Stomach smooth muscle (tissue), 2 donors: Measurements from ENCODE around the gene MAPK8IP3.

Experiments
- H3K27ac ChIP-seq: one replicate; pipeline ENCODE4 v1.7.0; 2013; ENCODE audit warnings: mild to moderate bottlenecking, low read length, inconsistent platforms
- H3K27me3 ChIP-seq, 2 donors: one replicate each; pipeline ENCODE4 v1.7.0; 2013; ENCODE audit warnings: low read length in 2 of 2; ENCODE audit not compliant: insufficient read depth in 2 of 2, control insufficient read depth in 1 of 2
- H3K36me3 ChIP-seq, 2 donors: one replicate each; pipeline ENCODE4 v1.7.0; 2013; ENCODE audit warnings: low read length in 2 of 2; ENCODE audit not compliant: control insufficient read depth in 2 of 2, insufficient read depth in 2 of 2
- H3K4me1 ChIP-seq: one replicate; pipeline ENCODE4 v1.7.0; 2013; ENCODE audit warnings: low read length; ENCODE audit not compliant: control insufficient read depth, insufficient read depth
- H3K4me3 ChIP-seq, 2 donors: one replicate each; pipeline ENCODE4 v1.7.0; 2013; ENCODE audit warnings: low read length in 2 of 2
- H3K9ac ChIP-seq, 2 donors: one replicate each; pipeline ENCODE4 v1.7.0; 2013; ENCODE audit warnings: low read length in 2 of 2, mild to moderate bottlenecking in 1 of 2
- H3K9me3 ChIP-seq, 2 donors: one replicate each; pipeline ENCODE4 v1.7.0; 2013; ENCODE audit warnings: low read length in 2 of 2; ENCODE audit not compliant: control insufficient read depth in 2 of 2
- donor health status: healthy.
- donor health status: Pancreatic carcinoma.

The MAPK8IP3 gene

GRCh38 chr16:1677942-1678499 is 28.0 kb upstream of the MAPK8IP3 start, which contains the start of gene JPT2:
JPT2 (plus strand) TSS chr16:1678279; CDS start chr16:1678313, 34 bp downstream.
- Histone ChIP-seq H3K4me3 (peak within 1 kb of the TSS; percentile 76), H3K27ac (no peak within 1 kb of the TSS), H3K9ac (peak within 1 kb of the TSS; percentile 64 to 72), H3K36me3 (peaks cover 20 to 22% of the 10 kb centered on the region in 2 donors), H3K27me3 (no peaks in the 10 kb centered on the region), H3K9me3 (no peaks in the 10 kb centered on the region), H3K4me1 (peaks cover 8% of the 10 kb centered on the region)

GRCh38 chr16:1678500-1679098 is 27.4 kb upstream of the MAPK8IP3 start:
- H3K9me3 ChIP-seq, result no peaks in the 10 kb centered on the region
- H3K27ac ChIP-seq, result no peak overlapping the region
- H3K9ac ChIP-seq, result peak overlapping the region; percentile 64 to 72
- H3K4me1 ChIP-seq, result peaks cover 8% of the 10 kb centered on the region
- peak overlapping the region; percentile 76 for H3K4me3 ChIP-seq
- no peaks in the 10 kb centered on the region for H3K27me3 ChIP-seq
- H3K36me3 ChIP-seq, result peaks cover 17 to 19% of the 10 kb centered on the region in 2 donors

GRCh38 chr16:1680361-1680760 is 25.6 kb upstream of the MAPK8IP3 start:
- Histone ChIP-seq H3K4me1 (peaks cover 8% of the 10 kb centered on the region), H3K9ac (no peak overlapping the region)

GRCh38 chr16:1681032-1681431 is 25.0 kb upstream of the MAPK8IP3 start:
- no peak overlapping the region for H3K9ac ChIP-seq
- H3K4me1 ChIP-seq, result peaks cover 8% of the 10 kb centered on the region
- H3K9me3 ChIP-seq, result no peaks in the 10 kb centered on the region
- no peaks in the 10 kb centered on the region for H3K27me3 ChIP-seq
- H3K36me3 ChIP-seq, result peaks cover 3 to 4% of the 10 kb centered on the region in 2 donors
- no peak overlapping the region for H3K27ac ChIP-seq
- no peak overlapping the region for H3K4me3 ChIP-seq

More at GRCh38 chr16:1680361-1680760, 25.6 kb upstream of the MAPK8IP3 start:
- Histone ChIP-seq H3K36me3 (peaks cover 3 to 4% of the 10 kb centered on the region in 2 donors), H3K27ac (no peak overlapping the region), H3K9me3 (no peaks in the 10 kb centered on the region), H3K27me3 (no peaks in the 10 kb centered on the region), H3K4me3 (no peak overlapping the region)

GRCh38 chr16:1687427-1688316 is 18.3 kb upstream of the MAPK8IP3 start:
- Histone ChIP-seq H3K27me3 (no peaks in the 10 kb centered on the region), H3K27ac (no peak overlapping the region), H3K9ac (no peak overlapping the region), H3K4me3 (no peak overlapping the region), H3K36me3 (peaks cover 14 to 26% of the 10 kb centered on the region in 2 donors), H3K4me1 (no peaks in the 10 kb centered on the region), H3K9me3 (no peaks in the 10 kb centered on the region)

GRCh38 chr16:1688807-1689560 is 17.0 kb upstream of the MAPK8IP3 start:
- Histone ChIP-seq H3K27ac (no peak overlapping the region), H3K9me3 (no peaks in the 10 kb centered on the region), H3K36me3 (peaks cover 14 to 30% of the 10 kb centered on the region in 2 donors)

GRCh38 chr16:1689853-1690252 is 16.1 kb upstream of the MAPK8IP3 start:
- Histone ChIP-seq H3K9me3 (no peaks in the 10 kb centered on the region), H3K27ac (no peak overlapping the region), H3K4me3 (no peak overlapping the region), H3K36me3 (peaks cover 17 to 35% of the 10 kb centered on the region in 2 donors), H3K4me1 (no peaks in the 10 kb centered on the region), H3K27me3 (no peaks in the 10 kb centered on the region), H3K9ac (no peak overlapping the region)

More at GRCh38 chr16:1688807-1689560, 17.0 kb upstream of the MAPK8IP3 start:
- H3K9ac ChIP-seq, result no peak overlapping the region
- no peaks in the 10 kb centered on the region for H3K27me3 ChIP-seq
- H3K4me3 ChIP-seq, result no peak overlapping the region
- no peaks in the 10 kb centered on the region for H3K4me1 ChIP-seq

- Histone ChIP-seq H3K9me3 (no peaks in the 10 kb centered on the region), H3K9ac (no peak overlapping the region), H3K36me3 (peaks cover 15 to 35% of the 10 kb centered on the region in 2 donors), H3K27me3 (no peaks in the 10 kb centered on the region), H3K4me3 (no peak overlapping the region), H3K27ac (no peak overlapping the region), H3K4me1 (no peaks in the 10 kb centered on the region)
Observed at GRCh38 chr16:1690810-1691209, 15.2 kb upstream of the MAPK8IP3 start.

- no peaks in the 10 kb centered on the region for H3K27me3 ChIP-seq
- peaks cover 13 to 35% of the 10 kb centered on the region in 2 donors for H3K36me3 ChIP-seq
- no peak overlapping the region for H3K4me3 ChIP-seq
- no peak overlapping the region for H3K27ac ChIP-seq
- H3K4me1 ChIP-seq, result no peaks in the 10 kb centered on the region
- H3K9me3 ChIP-seq, result no peaks in the 10 kb centered on the region
- H3K9ac ChIP-seq, result no peak overlapping the region
Observed at GRCh38 chr16:1691276-1691675, 14.7 kb upstream of the MAPK8IP3 start.

GRCh38 chr16:1691956-1692355 is 14.0 kb upstream of the MAPK8IP3 start:
- Histone ChIP-seq H3K36me3 (peaks cover 13 to 33% of the 10 kb centered on the region in 2 donors), H3K9me3 (no peaks in the 10 kb centered on the region), H3K4me3 (no peak overlapping the region), H3K4me1 (no peaks in the 10 kb centered on the region), H3K9ac (no peak overlapping the region), H3K27me3 (no peaks in the 10 kb centered on the region), H3K27ac (no peak overlapping the region)
